Liver (tissue), 9 donors: ENCODE results near the gene TMEM204. TPM values are rescaled to one million over a fixed set of nuclear protein-coding genes. Genes with fewer than 3 reads are reported as not detected.

Source experiments
- DNase-seq: peaks from one replicate; pipeline ENCODE4 v3.0.0-alpha.2; 2017; ENCODE audit warnings: low spot score
- H3K27ac ChIP-seq, 2 donors: one replicate each; pipeline ENCODE4 v1.7.0; 2013; ENCODE audit warnings: inconsistent platforms in 2 of 2, low read length in 2 of 2, control low read depth in 1 of 2, low read depth in 1 of 2, mild to moderate bottlenecking in 1 of 2
- H3K27me3 ChIP-seq, 4 donors: one replicate each; pipeline versions ENCODE4 v1.6.1 to v1.7.0; 2013; ENCODE audit warnings: low read length in 3 of 4, inconsistent platforms in 1 of 4, mild to moderate bottlenecking in 1 of 4, moderate library complexity in 1 of 4; ENCODE audit not compliant: control insufficient read depth in 4 of 4, insufficient read depth in 4 of 4
- H3K36me3 ChIP-seq, 4 donors: one replicate each; pipeline versions ENCODE4 v1.6.1 to v1.7.0; 2013; ENCODE audit warnings: low read length in 3 of 4, mild to moderate bottlenecking in 3 of 4, low read depth in 1 of 4, moderate library complexity in 1 of 4; ENCODE audit not compliant: control insufficient read depth in 4 of 4, insufficient read depth in 3 of 4
- H3K4me1 ChIP-seq, 4 donors: one replicate each; pipeline versions ENCODE4 v1.6.1 to v1.7.0; 2013; ENCODE audit warnings: low read length in 3 of 4, mild to moderate bottlenecking in 3 of 4, moderate library complexity in 1 of 4; ENCODE audit not compliant: control insufficient read depth in 4 of 4, insufficient read depth in 4 of 4
- H3K4me3 ChIP-seq, 3 donors: one replicate each; pipeline versions ENCODE4 v1.6.1 to v1.7.0; 2013; ENCODE audit warnings: low read length in 3 of 3, control low read depth in 1 of 3, low read depth in 1 of 3, mild to moderate bottlenecking in 1 of 3
- H3K9ac ChIP-seq, 2 donors: one replicate each; pipeline ENCODE4 v1.7.0; 2013; ENCODE audit warnings: low read length in 2 of 2, mild to moderate bottlenecking in 2 of 2, moderate library complexity in 2 of 2, control low read depth in 1 of 2, low read depth in 1 of 2
- H3K9me3 ChIP-seq, 4 donors: one replicate each; pipeline versions ENCODE4 v1.6.1 to v1.7.0; 2013; ENCODE audit warnings: low read length in 3 of 4; ENCODE audit not compliant: control insufficient read depth in 4 of 4
- ATF3 ChIP-seq: IDR thresholded peaks from 2 replicates; pipeline ENCODE4 v1.6.1; 2016; ENCODE audit warnings: antibody characterized with exemption
- EGR1 ChIP-seq, 2 donors: IDR thresholded peaks; 2 replicates each; pipeline ENCODE4 v1.6.1; 2016 to 2018; ENCODE audit warnings: antibody characterized with exemption in 2 of 2, low read depth in 2 of 2
- FOXA2 ChIP-seq: IDR thresholded peaks from 2 replicates; pipeline ENCODE4 v1.6.1; 2016; ENCODE audit warnings: antibody characterized with exemption
- HNF4A ChIP-seq, 2 donors: conservative IDR thresholded peaks; 2 replicates each; pipeline ENCODE4 v1.6.1; 2016; ENCODE audit warnings: antibody characterized with exemption in 2 of 2, mild to moderate bottlenecking in 2 of 2
- HNF4G ChIP-seq: IDR thresholded peaks from 2 replicates; pipeline ENCODE4 v1.6.1; 2016; ENCODE audit warnings: antibody characterized with exemption
- NR2F2 ChIP-seq: IDR thresholded peaks from 2 replicates; pipeline ENCODE4 v1.6.1; 2016; ENCODE audit warnings: antibody characterized with exemption
- RAD21 ChIP-seq, 2 donors: IDR thresholded peaks; 2 replicates each; pipeline ENCODE4 v1.6.1; 2016; ENCODE audit warnings: antibody characterized with exemption in 2 of 2, mild to moderate bottlenecking in 2 of 2
- RXRA ChIP-seq, 2 donors: IDR thresholded peaks; 2 replicates each; pipeline ENCODE4 v1.6.1; 2017 to 2018; ENCODE audit warnings: antibody characterized with exemption in 2 of 2, mild to moderate bottlenecking in 1 of 2
- SP1 ChIP-seq: IDR thresholded peaks from 2 replicates; pipeline ENCODE4 v1.6.1; 2018; ENCODE audit warnings: antibody characterized with exemption, mild to moderate bottlenecking
- TAF1 ChIP-seq: conservative IDR thresholded peaks from 2 replicates; pipeline ENCODE4 v1.6.1; 2016; ENCODE audit warnings: antibody characterized with exemption, mild to moderate bottlenecking
- WGBS: extraction: QIAGEN DNeasy Blood & Tissue Kit; methylation state at CpG from one replicate; pipeline ENCODE4 v1.1.7; 2013; 5-methylcytosine and 5-hydroxymethylcytosine counted together
- polyA plus RNA-seq, 2 donors: library from polyadenylated mRNA; stranded (reverse) in 1 of 2; unstranded in 1 of 2; fragments of 200-250 nt in 1 of 2; fragments of >200 nt in 1 of 2; fragmentation: Nextera tagmentation in 1 of 2; extraction: Ambion mirVana in 1 of 2; gene quantifications; one replicate each; pipeline versions ENCODE4 v1.2.1 to v1.2.3, GENCODE V29; 2013 to 2015
- total RNA-seq, 2 donors: library from RNA; depleted of rRNA; stranded (reverse); fragments of >200 nt; gene quantifications; one replicate each; pipeline ENCODE4 v1.2.3, GENCODE V29; 2014
- TF ChIP-seq, protein P1 (sequence below): IDR thresholded peaks from 2 replicates; pipeline ENCODE4 v1.6.1; 2016; ENCODE audit warnings: antibody characterized with exemption
- TF ChIP-seq, protein P2 (sequence below): IDR thresholded peaks from 2 replicates; pipeline ENCODE4 v1.6.1; 2016; ENCODE audit warnings: antibody characterized with exemption
- TF ChIP-seq, protein P3 (sequence below): fragments of 150-350 bp; IDR thresholded peaks from 2 replicates; pipeline ENCODE4 v1.5.1; 2017; ENCODE audit warnings: improper control_type of control experiment, low read depth, low read length; ENCODE audit not compliant: missing input control
- donor health status: healthy.
- donor health status: healthy.
- donor health status: healthy.
- donor health status: healthy.
- donor health status: healthy.

The TMEM204 gene
- total and polyA plus RNA-seq, 4 donors, result 3.5 to 14.4 (median 10.7) TPM

DNA sequence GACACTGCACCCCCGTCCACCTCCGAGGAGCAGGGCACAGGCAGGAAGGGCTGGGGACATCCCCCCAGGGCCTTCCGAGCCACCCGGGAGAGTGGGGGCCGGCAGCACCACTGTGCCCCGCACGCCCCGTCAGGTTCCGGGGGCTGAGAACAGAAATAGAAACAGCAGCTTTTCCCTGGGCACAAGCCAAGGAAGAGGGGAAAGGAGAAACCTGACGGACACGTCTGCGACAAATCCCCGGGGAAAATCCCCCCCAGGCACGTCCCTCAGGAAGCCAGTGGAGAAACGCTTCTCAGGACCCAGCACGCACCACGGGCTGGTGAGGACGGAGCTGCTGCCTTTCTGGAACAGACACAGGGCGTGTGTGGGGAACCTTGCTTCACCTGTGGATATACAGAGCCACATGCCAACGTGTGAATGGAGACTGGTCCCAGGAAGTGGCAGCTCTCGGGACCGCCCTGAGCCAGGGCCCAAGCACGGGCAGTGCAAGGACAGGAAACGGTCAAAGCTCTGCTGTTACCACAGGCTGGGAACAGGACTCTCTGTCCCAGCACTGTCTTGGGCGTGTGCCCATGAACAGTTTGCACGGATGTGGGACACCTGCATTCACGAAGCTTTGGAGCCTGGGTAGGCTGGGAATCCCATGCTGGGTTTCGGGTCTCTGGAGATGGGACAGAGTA is 1.2 kb upstream of the TMEM204 start:
- DNase-seq, result no peak
- Histone ChIP-seq H3K4me1 (peaks cover 0 to 15% (median 0%) of the 10 kb centered on the region in 4 donors), H3K36me3 (no peaks in the 10 kb centered on the region), H3K9ac (no peak overlapping the region), H3K9me3 (no peaks in the 10 kb centered on the region), H3K4me3 (no peak overlapping the region), H3K27ac (peak overlapping the region; percentile 69 to 77), H3K27me3 (no peaks in the 10 kb centered on the region)
- TF ChIP-seq HNF4G, result no peak
- peak; percentile 20 for TF ChIP-seq NR2F2
- TF ChIP-seq, protein P1, sequence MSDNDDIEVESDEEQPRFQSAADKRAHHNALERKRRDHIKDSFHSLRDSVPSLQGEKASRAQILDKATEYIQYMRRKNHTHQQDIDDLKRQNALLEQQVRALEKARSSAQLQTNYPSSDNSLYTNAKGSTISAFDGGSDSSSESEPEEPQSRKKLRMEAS, result no peak
- TF ChIP-seq HNF4A (conservative IDR thresholded peaks at IDR 0.05), result no peak
- peak; percentile 73 for TF ChIP-seq SP1
- no peak for TF ChIP-seq TAF1
- peak; percentile 12 to 41 for TF ChIP-seq RXRA (IDR thresholded peaks at IDR 0.05)
- no peak for TF ChIP-seq ATF3
- TF ChIP-seq, protein P2, sequence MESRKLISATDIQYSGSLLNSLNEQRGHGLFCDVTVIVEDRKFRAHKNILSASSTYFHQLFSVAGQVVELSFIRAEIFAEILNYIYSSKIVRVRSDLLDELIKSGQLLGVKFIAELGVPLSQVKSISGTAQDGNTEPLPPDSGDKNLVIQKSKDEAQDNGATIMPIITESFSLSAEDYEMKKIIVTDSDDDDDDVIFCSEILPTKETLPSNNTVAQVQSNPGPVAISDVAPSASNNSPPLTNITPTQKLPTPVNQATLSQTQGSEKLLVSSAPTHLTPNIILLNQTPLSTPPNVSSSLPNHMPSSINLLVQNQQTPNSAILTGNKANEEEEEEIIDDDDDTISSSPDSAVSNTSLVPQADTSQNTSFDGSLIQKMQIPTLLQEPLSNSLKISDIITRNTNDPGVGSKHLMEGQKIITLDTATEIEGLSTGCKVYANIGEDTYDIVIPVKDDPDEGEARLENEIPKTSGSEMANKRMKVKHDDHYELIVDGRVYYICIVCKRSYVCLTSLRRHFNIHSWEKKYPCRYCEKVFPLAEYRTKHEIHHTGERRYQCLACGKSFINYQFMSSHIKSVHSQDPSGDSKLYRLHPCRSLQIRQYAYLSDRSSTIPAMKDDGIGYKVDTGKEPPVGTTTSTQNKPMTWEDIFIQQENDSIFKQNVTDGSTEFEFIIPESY, result no peak
- TF ChIP-seq RAD21 (IDR thresholded peaks at IDR 0.05), result no peak
- 73% methylated on average over 28 of the region's 28 CpGs for WGBS

- WGBS, result 78% methylated on average over 10 of the region's 10 CpGs
- no peaks in the 10 kb centered on the region for H3K36me3 ChIP-seq
- DNase-seq, result no peak
- peaks cover 0 to 15% (median 0%) of the 10 kb centered on the region in 4 donors for H3K4me1 ChIP-seq
- no peak overlapping the region for H3K4me3 ChIP-seq
- H3K9ac ChIP-seq, result no peak overlapping the region
- H3K27me3 ChIP-seq, result no peaks in the 10 kb centered on the region
- peak overlapping the region; percentile 69 to 77 for H3K27ac ChIP-seq
- H3K9me3 ChIP-seq, result no peaks in the 10 kb centered on the region
- TF ChIP-seq FOXA2 (no peak), HNF4G (no peak), NR2F2 (no peak), EGR1 (IDR thresholded peaks at IDR 0.05; ENCODE audit: low read depth in 2 of 2) (no peak), HNF4A (conservative IDR thresholded peaks at IDR 0.05) (no peak), RXRA (IDR thresholded peaks at IDR 0.05) (no peak)
- TF ChIP-seq, protein P2, result no peak
- TF ChIP-seq, protein P1, result no peak
- TF ChIP-seq, protein P3, sequence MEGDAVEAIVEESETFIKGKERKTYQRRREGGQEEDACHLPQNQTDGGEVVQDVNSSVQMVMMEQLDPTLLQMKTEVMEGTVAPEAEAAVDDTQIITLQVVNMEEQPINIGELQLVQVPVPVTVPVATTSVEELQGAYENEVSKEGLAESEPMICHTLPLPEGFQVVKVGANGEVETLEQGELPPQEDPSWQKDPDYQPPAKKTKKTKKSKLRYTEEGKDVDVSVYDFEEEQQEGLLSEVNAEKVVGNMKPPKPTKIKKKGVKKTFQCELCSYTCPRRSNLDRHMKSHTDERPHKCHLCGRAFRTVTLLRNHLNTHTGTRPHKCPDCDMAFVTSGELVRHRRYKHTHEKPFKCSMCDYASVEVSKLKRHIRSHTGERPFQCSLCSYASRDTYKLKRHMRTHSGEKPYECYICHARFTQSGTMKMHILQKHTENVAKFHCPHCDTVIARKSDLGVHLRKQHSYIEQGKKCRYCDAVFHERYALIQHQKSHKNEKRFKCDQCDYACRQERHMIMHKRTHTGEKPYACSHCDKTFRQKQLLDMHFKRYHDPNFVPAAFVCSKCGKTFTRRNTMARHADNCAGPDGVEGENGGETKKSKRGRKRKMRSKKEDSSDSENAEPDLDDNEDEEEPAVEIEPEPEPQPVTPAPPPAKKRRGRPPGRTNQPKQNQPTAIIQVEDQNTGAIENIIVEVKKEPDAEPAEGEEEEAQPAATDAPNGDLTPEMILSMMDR, result no peak
Measured at GRCh38 chr16:1532771-1533170, 695 bp upstream of the TMEM204 start.
